Activated T-cell treated with anti-CD3 and anti-CD28 coated beads for 48 hours (primary cell): ENCODE measurements around the gene ZNF275.
"Not testable (repeated sequence)": the region's sequence is repeated elsewhere in the genome, so short reads cannot be mapped to it uniquely, and the experiment has no call there.

Experiments used
- DNase-seq: peaks from one replicate; pipeline ENCODE4 v3.0.0-alpha.2; 2020; ENCODE audit warnings: low read depth

Gene ZNF275

DNA sequence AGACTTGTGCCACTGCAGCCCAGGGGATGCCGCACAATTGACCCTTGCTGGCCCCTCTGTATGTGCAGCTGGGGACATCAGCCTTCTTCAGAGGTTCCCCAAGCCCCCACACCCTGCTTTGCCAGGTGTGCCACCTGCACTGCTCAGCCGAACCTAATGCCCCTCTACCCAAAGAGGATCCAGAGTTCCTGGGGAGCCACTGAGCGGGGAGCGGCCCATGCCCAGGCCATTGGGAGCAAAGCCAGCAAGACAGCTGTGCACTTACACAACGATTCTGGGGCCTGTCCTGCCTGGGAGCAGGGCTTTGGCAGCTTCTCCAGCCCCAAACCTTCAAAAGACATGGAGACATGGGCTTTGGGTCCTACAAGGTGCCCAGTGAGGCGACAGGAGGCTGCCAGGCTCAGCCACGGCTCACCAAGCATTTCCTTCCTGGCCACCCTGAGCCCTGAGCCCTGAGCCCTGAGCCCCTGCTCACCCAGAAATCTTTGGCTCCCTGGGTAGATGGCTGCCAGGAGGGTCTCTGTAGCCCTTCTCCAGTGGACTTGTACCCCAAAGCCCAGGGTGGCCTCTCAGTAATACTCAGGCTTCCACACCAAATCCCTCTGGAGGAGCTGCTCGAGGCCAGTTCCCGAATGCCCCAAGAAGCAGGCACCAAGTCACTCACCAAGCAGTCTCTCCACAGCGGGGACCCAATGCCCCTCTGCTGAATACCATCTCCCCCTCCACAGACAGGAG, 54.2 kb downstream of the ZNF275 start:
- no peak for DNase-seq

DNA sequence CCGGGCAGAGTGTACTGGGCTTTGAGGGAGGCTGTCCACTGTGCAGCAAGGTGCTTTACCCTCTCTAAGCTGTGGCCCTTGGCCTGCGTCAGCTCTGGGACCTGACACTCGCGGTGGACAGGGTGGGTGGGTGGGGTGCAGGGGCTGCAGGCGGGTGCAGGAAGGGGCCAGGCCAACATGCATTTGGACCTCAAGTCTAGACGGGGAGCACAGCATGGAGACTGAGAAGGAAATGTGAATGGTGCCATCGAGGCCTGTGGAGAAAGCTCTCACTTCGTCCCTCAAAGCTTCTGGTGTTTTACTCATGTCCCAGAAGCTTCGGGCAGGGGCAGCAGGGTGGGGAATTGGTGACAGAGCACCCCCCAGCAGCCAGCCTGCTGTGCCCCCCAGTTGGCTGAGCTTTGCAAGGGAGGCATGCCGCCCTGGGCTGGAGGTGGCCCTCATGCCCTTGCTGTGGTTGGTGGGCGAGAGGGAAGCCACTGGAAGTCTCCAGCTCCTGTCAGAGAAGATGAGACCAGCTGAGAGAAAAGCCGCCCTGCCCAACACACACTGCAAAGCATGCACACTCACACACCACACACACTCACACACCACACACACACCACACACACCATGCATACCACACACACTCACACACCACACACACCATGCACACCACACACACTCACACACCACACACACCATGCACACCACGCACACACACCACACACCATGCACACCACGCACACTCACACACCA, 54.9 kb downstream of the ZNF275 start:
- no peak for DNase-seq

DNA sequence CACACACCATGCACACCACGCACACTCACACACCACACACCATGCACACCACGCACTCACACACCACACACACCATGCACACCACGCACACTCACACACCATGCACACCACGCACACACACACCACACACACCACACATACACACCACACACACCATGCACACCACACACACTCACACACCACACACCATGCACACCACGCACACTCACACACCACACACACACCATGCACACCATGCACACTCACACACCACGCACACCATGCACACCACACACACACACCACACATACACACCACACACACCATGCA, 55.5 kb downstream of the ZNF275 start:
- not testable (repeated sequence) for DNase-seq

DNA sequence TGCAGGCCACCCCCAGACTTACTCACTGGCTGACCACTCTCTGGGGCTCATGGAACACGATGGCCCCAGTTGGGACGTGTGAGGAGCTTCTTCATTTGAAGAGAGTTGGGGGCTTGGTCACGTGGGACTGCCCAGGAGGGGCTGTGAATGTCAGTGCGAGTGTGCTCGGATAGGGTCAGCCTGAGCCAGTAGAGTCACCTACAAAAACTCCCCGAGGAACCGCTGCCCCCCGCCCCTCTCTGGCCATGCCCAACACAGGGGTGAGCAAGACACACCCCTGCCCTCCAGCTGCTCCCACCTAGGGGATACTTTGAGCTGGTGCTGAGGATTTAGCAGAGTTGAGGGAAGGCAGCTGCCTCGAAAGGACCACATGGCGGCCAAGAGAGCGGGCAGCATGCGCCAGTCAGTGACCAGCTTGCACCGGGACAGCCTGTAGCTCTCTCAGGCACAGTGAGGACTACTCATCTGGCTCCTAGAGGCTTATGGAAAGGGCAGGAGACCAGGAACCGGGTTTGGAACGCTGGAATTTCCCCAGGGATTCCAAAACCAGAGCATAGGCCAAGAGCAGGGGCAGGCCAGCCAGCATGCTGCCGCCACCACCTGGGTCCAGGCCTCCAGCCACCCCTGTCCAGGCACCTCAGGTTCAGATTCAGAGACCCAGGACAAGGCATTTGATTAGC, 58.8 kb downstream of the ZNF275 start:
- no peak for DNase-seq

DNA sequence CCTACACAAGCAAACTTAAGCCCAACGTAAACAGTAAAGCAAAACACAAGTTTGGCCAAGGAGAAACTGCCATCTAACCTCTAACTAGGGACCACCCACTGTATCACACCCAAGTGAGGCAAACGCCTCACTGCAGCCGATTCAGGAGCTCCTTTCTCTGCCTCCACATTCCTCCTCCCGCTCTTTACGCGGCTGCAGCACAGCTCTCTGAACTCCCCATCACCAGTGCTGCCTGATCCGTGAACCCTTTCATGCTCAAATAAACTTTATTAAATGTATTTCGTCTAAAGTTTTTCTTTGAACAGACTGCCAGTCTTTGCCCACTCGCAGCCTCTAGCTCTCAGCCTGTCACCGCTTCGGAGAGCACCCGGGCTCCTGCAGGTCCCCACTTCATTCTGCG, 60.7 kb downstream of the ZNF275 start:
- no peak for DNase-seq

DNA sequence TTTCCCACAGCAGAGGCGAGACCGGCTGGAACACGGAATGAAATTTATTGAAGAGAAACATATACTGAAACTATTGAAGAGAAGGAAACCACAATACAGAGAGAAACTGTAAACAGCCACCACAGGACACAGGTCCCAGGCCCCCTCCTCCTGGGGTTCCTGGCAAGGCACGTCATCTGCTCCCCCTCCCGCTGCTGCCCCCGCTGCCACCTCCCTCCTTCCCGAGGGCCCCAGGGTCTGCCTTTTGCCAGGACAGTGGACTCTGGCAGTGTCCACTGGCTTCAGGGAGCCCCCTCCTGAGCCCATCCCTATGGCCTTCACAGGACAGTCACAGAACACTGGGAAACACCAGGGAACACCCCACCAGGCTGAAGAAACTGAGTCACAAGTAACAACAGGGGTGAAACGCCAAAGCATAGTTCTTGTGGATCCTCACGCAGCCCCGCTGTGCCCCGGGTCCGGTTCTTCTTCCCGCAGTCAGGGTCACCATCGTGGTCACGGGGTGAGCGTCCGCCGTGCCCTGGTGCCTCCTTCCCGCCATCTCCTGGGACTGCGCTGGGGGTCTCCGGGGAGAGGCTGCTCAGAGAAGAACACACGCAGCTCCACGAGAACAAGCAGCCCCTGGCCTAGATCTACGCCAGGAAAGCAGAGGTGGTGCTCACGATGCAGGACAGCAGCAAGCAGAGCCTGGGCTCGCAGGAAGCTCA, 61.8 kb downstream of the ZNF275 start:
- no peak for DNase-seq

DNA sequence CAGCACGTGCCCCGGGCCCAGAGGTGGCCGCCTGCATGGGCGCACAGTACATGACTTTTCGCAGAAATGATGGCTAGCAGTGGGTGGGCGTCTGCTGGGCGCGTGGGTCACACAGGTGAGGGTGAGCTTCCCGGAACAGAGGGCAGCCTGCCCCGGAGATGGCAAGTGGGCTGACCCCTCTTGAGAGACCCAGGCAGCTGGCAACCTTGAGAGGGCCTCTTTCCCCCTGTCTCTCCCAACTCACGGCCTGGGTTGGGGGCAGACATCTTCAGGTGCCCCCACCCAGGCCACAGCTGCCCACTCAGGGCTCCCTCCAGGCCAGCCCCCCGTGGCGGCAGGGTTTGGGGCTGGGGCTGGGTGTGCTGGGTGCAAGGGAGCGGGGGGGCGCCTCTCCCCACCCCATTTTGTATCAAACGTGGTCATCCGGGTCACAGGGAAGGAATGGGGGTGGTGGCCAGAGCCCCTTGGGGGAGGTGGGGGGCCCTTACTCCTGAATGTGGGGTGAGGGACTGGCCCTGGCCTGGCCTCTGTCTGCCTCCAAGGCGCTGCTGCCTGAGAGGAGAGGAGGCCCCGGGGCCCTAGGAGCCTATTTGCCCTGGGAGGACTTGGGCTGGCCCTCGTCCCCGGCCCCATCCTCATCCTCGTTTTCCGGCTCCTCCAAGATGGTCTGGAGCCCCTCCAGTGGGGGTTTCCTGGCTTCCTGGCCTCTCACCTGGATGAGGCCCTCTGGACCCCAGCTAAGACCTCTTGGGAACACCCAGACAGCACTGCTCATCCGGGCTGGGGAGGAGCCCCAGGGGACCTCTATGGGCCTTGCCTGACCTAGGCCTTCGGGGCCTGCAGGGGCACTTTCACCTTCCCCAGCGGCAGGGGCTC, 62.6 kb downstream of the ZNF275 start:
- DNase-seq = no peak

DNA sequence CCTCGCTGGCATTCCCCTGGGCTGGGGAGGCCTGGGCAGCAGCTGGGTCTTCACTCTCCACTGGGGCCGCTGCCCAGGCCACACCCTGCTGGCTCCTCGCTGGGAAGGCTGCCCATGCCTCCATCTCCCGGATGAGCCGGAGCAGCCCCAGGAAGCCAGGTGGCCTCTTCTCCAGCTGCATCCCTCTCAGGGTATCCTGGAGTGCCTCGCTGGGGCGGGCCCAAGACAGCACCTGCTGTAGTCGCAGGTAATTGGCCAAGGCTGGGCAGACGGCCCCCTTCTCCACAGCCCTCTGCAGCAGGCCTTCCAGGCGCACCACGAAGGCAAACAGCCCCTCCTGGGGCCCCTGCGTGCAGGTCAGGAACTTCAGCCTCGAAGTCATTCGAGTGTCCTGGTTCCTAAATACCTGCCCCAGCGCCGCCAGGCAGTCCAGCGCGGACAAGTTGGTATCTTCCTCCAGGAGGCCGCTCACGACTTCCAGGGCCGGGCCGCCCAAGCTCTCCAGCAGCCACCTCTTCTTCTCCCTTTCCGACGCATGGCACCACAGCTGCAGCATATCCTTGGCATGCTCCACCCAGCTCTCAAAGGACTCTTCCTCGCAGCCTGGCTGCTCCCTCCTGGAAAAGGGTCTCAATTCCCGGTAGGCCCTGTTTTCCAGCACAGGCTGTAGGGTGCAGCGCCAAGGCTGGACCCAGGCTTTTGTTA, 63.5 kb downstream of the ZNF275 start:
- no peak for DNase-seq

DNA sequence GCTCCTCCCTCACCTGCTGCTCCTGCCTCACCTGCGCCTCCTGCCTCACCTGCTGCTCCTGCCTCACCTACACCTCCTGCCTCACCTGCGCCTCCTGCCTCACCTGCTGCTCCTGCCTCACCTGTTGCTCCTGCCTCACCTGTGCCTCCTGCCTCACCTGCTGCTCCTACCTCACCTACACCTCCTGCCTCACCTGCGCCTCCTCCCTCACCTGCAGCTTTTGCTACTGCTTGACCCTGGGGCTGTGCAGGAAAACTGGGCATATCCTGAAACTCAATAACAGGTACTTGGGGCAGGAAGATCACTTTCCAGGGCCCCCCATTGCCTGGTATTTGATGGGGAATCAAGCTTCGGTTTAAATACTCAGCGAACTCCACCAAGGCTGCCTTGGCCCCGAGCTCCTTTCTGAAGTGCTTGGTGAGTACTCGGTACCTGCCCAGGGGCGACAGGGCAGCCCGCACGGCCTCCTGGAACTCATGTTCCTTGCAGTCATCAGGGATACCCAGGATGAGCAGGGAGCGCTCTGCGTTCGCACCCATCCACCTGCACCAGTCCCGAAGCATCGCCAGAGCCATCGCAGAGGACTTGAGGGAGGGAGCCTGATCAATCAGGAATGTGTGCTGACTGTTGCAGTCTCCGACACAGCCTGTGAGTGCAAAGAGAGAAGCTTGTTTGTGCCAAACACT, 64.5 kb downstream of the ZNF275 start:
- DNase-seq = no peak

DNA sequence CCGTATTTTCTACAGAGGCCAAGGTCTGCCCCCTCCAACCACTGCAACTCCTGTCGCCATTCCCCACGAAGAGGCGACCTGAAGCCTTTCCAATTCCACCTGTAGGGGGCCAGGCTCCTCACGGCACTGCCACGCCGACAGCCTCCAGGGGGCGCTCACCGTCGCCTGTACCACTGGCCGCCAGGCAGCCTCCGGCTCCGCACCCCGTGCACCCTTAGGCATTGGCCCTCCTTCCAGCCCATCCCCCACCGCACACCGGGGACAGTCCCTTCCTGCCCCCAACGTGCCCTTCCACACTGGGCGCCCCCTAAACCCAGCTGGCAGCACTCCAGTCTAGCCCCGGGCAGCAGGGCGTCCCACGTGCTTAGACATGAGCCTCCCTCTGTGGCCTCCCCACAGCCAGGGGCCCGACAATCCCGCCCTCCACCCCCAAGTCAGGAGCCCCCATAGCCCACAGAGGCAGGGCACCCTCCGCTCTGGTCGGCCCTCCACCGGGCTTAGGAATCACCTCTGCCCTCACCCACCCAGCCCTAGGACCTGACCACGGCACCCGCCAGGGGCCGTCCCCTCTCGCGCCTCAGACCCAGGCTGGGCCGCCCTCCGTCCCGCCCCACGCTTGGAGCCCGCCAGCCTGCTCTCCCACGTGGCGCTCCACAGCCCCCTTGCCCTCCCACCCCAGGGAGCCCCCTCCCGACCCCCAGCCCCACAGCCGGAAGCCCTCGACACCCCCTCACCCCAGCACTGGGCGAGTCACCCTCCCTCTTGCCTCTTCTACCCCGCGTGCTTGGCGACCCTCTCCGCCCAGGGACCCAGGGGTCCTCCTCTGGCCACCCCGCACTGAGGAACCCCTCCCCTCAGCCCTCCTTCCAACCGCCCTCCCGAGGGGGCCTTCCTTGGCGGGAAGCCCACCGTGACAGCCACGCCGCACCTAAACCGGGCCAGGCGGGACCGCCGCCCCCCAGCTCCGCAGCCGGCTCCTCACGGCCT, 66.5 kb downstream of the ZNF275 start:
- DNase-seq = peak; percentile 56

DNA sequence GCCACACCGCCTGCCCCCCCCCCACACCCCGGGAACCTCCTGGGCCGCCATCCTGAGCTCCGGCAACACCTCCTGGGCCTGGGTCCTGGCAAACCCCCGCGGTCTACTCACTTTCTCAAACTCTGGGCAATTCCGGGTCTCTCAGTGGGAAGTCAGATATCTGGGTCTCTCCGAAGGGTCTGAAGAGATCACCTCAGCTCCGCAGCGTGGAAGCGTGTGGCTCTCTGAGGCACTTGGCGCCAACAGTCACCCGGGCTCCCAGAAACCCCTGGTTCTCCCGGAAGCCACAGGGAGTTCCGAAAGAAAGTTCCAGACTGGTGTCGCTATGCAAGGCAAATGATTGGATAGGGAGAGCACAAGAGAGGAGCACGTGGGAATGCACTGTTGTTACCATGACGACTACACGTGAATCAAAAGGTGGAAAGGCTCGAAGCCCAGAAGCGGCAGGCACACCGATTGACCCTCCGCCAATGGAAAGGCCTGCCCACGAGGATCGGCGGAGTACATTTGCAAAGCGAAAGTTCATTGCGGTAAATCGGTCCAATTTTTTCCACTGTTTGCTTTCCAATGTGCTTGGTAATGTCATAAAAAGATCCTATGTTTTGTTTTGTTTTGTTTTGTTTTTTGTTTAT, 67.3 kb downstream of the ZNF275 start, which contains the start of gene PNMA6E:
PNMA6E (minus strand) TSS at position 218 of the 632 bp plus-strand sequence. CDS start 2,501 bp downstream, outside the sequence.
- DNase-seq = no peak
